ENCODE measurements around the gene SYT7.
"Not testable (repeated sequence)": the region's sequence is repeated elsewhere in the genome, so short reads cannot be mapped to it uniquely, and the experiment has no call there.

SYT7 gene

GRCh38 chr11:61489833-61490721 is 90.8 kb downstream of the SYT7 start:
- no peak for DNase-seq

DNA sequence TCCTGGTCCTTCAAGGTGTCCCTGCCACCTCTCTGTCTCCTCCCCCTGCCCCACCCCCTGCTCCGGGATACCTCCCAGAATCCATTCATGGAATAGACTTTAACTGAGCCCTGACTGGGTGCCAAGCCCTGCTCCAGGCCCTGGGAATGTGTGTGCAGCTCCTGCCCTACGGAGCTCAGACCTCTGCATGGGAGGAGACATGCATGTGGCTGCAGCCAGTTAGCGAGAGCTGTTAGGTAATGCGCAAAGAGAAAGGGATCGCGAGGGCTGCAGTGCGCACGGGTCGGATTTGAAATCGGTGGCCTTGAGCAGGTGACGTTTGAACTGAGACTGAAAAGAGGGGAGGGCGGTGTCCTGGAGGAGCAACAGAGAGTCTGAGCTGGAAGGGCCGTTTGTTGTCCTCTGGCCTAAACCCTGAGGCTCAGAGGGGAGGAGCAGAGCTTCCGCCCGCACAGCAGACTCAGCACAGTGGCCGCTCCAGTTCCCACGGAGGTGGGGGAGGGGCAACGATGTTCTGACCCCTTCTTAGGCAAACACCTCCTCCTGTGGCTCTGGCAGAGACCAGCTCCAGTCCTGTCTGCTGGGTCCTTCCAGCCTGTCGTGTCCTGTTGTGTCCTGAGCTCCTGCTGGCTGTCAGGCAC is 92.1 kb downstream of the SYT7 start:
- no peak for DNase-seq

- no peak for DNase-seq
Observed at GRCh38 chr11:61487342-61488025, 93.4 kb downstream of the SYT7 start.

DNA sequence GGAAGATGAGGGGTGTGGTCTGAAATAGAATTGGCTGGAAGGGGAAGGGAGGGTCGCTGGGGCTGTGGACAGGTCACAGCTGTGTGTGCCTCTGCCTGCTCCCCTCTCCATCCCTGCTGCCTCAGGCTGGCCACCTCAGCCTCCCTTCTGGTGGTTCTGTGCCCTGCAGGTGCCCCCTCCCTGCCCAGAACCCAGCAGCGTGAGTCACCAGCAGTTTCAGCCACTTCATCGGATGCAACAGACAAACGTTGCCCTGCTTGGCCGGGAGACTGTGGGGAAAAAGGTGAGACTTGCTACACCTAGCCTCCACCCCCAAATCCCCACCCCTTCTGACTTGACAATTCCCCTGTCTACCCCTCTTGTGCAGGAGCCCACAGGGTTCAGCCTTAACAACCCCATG is 94.1 kb downstream of the SYT7 start:
- DNase-seq, result no peak

- DNase-seq, result no peak
Observed at GRCh38 chr11:61486011-61486620, 94.8 kb downstream of the SYT7 start.

- no peak for DNase-seq
Observed at GRCh38 chr11:61485080-61485479, 95.8 kb downstream of the SYT7 start.

DNA sequence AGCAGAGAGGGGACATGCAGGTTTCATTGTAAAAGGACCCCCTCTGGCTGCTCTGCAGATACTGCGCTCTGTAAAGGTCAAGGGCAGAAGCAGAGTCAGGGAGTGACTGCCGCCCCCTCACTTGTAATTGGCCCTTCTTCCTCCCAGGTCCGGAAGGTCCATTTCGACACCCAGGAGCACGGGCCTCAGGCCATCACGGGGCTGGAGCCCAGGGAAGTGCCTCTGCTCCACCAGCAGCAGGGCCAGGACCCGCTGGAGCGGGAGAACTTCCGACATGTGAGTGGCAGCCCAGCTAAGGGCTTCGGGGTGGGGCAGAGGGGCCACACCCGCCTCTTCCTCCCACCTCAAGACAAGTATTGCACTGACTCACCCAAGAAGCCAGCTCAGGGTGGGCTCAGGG is 96.3 kb downstream of the SYT7 start:
- DNase-seq, result no peak

DNA sequence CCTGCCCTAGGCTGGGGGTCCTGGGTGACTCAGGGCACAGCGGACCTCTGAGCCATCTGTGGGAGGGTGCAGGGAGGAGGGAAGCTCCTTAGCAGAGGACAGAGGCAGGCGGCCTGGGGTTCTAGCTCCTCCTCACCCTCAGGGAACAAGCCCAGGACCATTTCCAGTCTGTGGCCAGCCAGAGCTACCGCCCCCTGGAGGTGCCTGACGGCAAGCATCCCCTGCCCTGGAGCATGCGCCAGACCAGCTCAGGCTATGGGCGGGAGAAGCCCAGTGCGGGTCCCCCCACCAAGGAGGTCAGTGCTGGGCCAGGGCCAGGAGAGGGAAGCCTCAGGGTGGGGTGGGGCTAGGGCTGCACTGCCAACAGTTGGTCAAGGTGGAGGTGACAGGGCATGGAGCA is 98.4 kb downstream of the SYT7 start:
- peak; percentile 53 for DNase-seq

- no peak for DNase-seq
Observed at GRCh38 chr11:61481806-61482205, 99.1 kb downstream of the SYT7 start.

GRCh38 chr11:61480994-61481335 is 99.9 kb downstream of the SYT7 start:
- DNase-seq, result no peak

GRCh38 chr11:61480261-61480993 is 100.4 kb downstream of the SYT7 start:
- no peak for DNase-seq

- DNase-seq, result not testable (repeated sequence)
Observed at GRCh38 chr11:61479360-61480058, 101.4 kb downstream of the SYT7 start.

DNA sequence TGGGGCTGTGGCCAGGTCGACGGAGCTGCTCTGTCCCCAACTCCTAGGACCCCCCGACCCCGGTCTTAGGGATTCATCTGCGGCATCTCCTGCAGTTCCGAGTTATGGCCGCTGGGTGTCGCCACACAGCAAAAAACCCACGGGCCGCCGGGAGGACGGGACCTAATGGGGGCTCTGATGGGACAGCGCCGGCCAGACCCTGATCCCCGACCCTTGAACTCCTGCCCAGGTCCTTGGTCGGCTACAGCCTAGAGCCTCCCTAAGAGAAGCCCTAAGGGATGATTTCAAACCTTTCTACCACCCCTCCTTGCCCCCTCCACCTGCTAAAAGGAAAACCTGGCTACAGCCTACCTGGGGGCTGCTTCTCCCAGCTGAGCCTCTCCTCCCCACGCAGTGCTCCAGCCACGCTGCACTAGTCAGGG is 103.1 kb downstream of the SYT7 start:
- peak; percentile 66 for DNase-seq

GRCh38 chr11:61477126-61477525 is 103.8 kb downstream of the SYT7 start:
- DNase-seq, result no peak

- no peak for DNase-seq
Observed at GRCh38 chr11:61476371-61476770, 104.5 kb downstream of the SYT7 start.

GRCh38 chr11:61475433-61475832 is 105.4 kb downstream of the SYT7 start:
- no peak for DNase-seq

GRCh38 chr11:61474013-61474643 is 106.7 kb downstream of the SYT7 start:
- no peak for DNase-seq

GRCh38 chr11:61473370-61474012 is 107.4 kb downstream of the SYT7 start:
- DNase-seq, result peak; percentile 70

DNA sequence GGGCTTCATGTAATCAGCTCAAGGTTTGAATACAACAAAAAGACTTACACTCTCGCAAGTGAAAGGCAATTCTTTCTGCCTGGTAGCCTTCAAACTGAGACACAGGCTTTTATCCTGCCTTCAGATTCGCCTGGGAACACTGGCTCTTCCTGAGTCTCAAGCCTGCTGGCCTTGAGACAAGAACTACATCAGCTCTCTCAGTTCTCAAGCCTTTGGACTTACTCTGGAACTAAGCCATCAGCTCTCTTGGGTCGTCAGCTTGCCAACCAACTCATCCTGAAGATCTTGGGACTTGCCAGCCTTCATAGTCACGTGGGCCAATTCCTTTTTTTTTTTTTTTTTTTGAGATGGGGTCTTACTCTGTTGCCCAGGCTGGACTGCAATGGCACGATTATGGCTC is 108.0 kb downstream of the SYT7 start:
- DNase-seq, result no peak

DNA sequence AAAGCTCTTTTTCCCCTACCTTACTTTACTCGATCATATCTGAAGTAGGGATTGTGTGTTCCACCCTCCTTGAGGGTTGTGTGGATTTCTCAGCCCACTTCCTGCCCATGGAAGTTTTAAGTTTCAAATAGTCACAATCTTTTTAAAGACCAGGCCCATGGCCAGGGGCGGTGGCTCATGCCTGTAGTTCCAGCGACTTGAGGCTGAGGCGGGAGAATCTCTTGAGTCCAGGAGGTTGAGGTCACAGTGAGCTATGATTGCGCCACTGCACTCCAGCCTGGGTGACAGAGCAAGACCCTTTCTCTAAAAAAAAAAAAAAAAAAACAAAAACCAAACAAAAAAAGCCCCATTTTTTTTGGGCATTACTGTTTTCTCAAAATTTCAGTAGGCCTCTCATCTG is 108.6 kb downstream of the SYT7 start:
- DNase-seq, result no peak

- no peak for DNase-seq
Observed at GRCh38 chr11:61468002-61468401, 112.9 kb downstream of the SYT7 start.
